Fibroblast of upper back skin (primary cell): ENCODE results near the gene CDK5RAP2.
"Not testable (repeated sequence)": the region's sequence is repeated elsewhere in the genome, so short reads cannot be mapped to it uniquely, and the experiment has no call there.

ENCODE experiments used
- DNase-seq: peaks from one replicate; pipeline ENCODE4 v3.0.0-alpha.2; 2013

CDK5RAP2 gene

GRCh38 chr9:120587328-120587727 lies 7.4 kb upstream of the CDK5RAP2 start:
- no peak for DNase-seq

- DNase-seq: peak; percentile 69
These were observed 4.0 kb upstream of the CDK5RAP2 start for GRCh38 chr9:120583958-120584369.

GRCh38 chr9:120579139-120580050 lies 572 bp downstream of the CDK5RAP2 start:
- DNase-seq: no peak

- DNase-seq: no peak
These were observed 5.5 kb downstream of the CDK5RAP2 start for GRCh38 chr9:120574473-120574872.

- DNase-seq: no peak
These were observed 7.5 kb downstream of the CDK5RAP2 start for GRCh38 chr9:120572472-120572871.

- DNase-seq: peak; percentile 3
These were observed 8.3 kb downstream of the CDK5RAP2 start for GRCh38 chr9:120571443-120572257.

GRCh38 chr9:120570296-120570695 lies 9.7 kb downstream of the CDK5RAP2 start:
- DNase-seq: no peak

GRCh38 chr9:120569556-120569955 lies 10.4 kb downstream of the CDK5RAP2 start:
- no peak for DNase-seq

GRCh38 chr9:120568816-120569215 lies 11.2 kb downstream of the CDK5RAP2 start:
- DNase-seq: no peak

GRCh38 chr9:120567874-120568273 lies 12.1 kb downstream of the CDK5RAP2 start:
- DNase-seq: no peak

- DNase-seq: no peak
These were observed 12.9 kb downstream of the CDK5RAP2 start for GRCh38 chr9:120567081-120567480.

- DNase-seq: no peak
These were observed 15.4 kb downstream of the CDK5RAP2 start for GRCh38 chr9:120564589-120564988.

- DNase-seq: no peak
These were observed 17.0 kb downstream of the CDK5RAP2 start for GRCh38 chr9:120562861-120563443.

- no peak for DNase-seq
These were observed 18.3 kb downstream of the CDK5RAP2 start for GRCh38 chr9:120561709-120562108.

- DNase-seq: no peak
These were observed 20.4 kb downstream of the CDK5RAP2 start for GRCh38 chr9:120559546-120559945.

- DNase-seq: no peak
These were observed 21.5 kb downstream of the CDK5RAP2 start for GRCh38 chr9:120558454-120558853.

GRCh38 chr9:120557205-120557604 lies 22.8 kb downstream of the CDK5RAP2 start:
- no peak for DNase-seq

- no peak for DNase-seq
These were observed 23.2 kb downstream of the CDK5RAP2 start for GRCh38 chr9:120556775-120557174.

GRCh38 chr9:120555839-120556238 lies 24.1 kb downstream of the CDK5RAP2 start:
- no peak for DNase-seq

GRCh38 chr9:120552210-120552704 lies 27.7 kb downstream of the CDK5RAP2 start:
- DNase-seq: not testable (repeated sequence)

- DNase-seq: no peak
These were observed 34.0 kb downstream of the CDK5RAP2 start for GRCh38 chr9:120545701-120546550.

GRCh38 chr9:120544441-120544840 lies 35.5 kb downstream of the CDK5RAP2 start:
- no peak for DNase-seq
